Stimulated activated CD8-positive, alpha-beta memory T cell treated with anti-CD3 and anti-CD28 coated beads, Interleukin-7, amount 100 ng/mL, for 1 hour (primary cell): Measurements from ENCODE around the gene CHCHD10.
"Not testable (repeated sequence)": the region's sequence is repeated elsewhere in the genome, so short reads cannot be mapped to it uniquely, and the experiment has no call there.

Source experiments
- DNase-seq, 2 donors: peaks; one replicate each; pipeline ENCODE4 v3.0.0-alpha.2; 2020; ENCODE audit warnings: low read depth in 2 of 2

Gene CHCHD10

GRCh38 chr22:23750367-23750713 lies 17.4 kb downstream of the CHCHD10 start:
- DNase-seq = no peak

- DNase-seq = no peak
Observed at GRCh38 chr22:23749841-23750301, 17.9 kb downstream of the CHCHD10 start.

- no peak for DNase-seq
Observed at GRCh38 chr22:23745791-23746190, 22.0 kb downstream of the CHCHD10 start.

DNA sequence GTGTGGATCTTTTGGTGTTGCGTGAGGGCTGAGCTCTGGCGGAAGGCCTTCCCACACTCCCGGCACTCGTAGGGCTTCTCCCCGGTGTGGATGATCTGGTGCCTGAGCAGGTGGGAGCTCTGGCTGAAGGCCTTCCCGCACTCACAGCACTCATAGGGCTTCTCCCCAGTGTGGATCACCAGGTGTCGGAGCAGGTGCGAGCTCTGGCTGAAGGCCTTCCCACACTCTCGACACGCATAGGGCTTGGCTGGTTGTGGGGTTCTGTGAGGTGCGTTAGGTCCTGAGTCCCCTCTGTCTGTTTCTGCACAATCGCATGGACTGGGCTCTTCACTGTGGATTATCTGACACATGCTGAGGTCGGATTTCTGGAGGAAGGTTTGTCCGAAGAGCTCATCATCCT lies 23.3 kb downstream of the CHCHD10 start:
- no peak for DNase-seq

DNA sequence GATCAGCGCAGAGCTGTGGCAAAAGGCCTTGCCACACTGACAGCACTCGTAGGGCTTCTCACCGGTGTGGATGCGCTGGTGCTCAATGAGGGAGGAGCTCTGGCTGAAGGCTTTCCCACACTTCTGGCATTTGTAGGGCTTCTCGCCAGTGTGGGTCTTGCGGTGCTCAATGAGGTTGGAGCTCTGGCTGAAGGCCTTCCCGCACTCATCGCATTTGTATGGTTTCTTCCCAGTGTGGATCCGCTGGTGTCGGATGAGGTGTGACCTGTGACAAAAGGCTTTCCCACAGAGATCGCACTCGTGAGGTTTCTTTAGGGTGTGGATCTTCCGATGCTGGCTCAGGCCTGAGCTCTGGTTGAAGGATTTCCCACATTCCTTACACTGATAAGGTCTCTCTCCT lies 23.8 kb downstream of the CHCHD10 start:
- no peak for DNase-seq

DNA sequence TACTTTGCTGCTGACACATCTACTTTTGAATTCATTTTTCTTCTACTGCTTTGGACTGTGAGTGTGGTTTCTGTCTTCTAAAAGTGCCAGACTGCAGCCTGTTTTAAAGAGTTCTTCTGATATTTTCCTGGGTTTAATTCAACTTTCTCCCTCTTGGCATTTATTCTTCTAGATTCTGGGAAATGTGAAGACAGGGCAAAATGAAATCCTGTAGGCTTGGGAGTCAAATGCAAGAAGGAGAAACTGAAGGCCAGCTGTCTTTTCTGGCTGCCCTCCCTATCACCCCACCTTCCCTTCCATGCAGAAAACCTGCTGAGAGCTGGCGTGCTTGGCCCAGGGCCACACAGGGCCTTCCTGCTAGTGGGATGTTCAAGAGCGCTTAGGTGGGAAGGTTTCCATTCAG lies 24.5 kb downstream of the CHCHD10 start:
- DNase-seq = no peak

DNA sequence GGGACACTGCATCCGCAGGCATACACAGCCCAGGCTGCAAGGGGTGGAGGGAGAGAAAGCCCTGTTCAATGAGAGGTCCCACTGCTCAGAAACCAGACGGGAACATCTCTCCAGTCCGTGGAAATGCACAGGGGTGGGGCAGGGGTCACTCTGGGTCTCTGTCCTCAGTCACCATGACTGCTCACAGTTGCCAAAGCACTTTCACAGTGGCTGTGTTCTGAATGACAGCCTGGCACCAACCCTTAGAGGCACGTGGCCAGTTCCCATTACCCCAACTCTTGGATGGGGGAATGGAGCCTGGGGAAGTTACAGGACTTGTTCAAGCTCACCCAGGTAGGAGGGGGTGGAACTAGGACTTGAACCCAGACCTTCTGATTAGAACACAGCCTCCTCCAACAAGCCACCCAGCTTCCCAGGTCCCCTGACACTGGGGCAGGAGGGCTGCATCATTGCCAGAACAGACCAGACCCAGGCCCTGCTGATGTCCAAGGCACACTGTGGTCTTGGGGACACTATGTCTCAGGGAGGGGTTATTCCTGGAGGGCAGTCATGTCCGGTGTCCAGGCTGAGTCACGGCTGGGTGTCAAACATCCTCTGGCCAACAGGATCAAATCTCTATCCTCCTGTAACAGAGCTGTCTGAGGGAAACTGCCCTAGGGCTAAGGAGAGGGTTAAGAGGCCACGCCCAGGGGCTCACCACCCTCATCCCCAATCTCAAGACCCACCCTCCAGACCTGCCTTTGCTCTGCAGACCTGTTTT lies 25.1 kb downstream of the CHCHD10 start:
- no peak for DNase-seq

DNA sequence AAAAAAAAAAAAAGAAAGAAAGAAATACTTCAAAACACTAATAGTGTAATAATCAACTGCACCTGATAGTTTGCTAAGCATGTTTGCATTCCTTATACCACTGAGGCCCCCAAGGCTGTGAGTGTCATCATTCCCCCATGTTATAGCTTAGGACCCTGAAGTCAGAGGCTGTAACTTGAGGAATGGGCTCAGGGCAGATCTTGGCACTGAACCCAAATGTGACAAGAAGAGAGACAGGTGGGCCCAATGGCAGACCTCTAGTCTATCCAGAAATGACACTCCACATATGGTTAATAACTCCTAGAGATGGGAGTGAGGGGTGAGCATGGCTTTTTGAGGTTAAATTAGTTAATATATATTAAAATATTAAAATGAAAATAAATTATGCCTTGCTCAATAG lies 30.1 kb downstream of the CHCHD10 start:
- no peak for DNase-seq

- not testable (repeated sequence) for DNase-seq
Observed at GRCh38 chr22:23728108-23728507, 39.7 kb downstream of the CHCHD10 start.

GRCh38 chr22:23722724-23723123 lies 45.0 kb downstream of the CHCHD10 start:
- DNase-seq = no peak

DNA sequence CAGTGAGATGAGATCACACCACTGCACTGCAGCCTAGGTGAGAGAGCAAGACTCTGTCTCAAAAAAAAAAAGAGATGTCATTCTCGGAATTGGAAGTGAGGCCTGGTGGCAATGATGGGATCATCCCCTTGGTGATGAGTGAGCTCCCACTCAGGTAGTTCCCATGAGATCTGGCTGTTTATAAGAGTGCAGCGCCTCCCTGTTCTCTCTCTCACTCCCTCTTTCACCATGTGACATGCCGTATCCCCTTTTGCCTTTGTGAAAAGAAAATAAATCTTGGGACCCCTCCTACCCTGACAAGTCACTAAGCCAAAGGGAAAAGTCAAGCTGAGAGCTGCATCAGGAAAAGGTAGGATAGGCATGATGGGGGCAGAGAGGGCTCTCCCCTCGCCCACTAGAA lies 45.6 kb downstream of the CHCHD10 start:
- no peak for DNase-seq

- no peak for DNase-seq
Observed at GRCh38 chr22:23720855-23721254, 46.9 kb downstream of the CHCHD10 start.

GRCh38 chr22:23718371-23719165 lies 49.2 kb downstream of the CHCHD10 start:
- no peak for DNase-seq

DNA sequence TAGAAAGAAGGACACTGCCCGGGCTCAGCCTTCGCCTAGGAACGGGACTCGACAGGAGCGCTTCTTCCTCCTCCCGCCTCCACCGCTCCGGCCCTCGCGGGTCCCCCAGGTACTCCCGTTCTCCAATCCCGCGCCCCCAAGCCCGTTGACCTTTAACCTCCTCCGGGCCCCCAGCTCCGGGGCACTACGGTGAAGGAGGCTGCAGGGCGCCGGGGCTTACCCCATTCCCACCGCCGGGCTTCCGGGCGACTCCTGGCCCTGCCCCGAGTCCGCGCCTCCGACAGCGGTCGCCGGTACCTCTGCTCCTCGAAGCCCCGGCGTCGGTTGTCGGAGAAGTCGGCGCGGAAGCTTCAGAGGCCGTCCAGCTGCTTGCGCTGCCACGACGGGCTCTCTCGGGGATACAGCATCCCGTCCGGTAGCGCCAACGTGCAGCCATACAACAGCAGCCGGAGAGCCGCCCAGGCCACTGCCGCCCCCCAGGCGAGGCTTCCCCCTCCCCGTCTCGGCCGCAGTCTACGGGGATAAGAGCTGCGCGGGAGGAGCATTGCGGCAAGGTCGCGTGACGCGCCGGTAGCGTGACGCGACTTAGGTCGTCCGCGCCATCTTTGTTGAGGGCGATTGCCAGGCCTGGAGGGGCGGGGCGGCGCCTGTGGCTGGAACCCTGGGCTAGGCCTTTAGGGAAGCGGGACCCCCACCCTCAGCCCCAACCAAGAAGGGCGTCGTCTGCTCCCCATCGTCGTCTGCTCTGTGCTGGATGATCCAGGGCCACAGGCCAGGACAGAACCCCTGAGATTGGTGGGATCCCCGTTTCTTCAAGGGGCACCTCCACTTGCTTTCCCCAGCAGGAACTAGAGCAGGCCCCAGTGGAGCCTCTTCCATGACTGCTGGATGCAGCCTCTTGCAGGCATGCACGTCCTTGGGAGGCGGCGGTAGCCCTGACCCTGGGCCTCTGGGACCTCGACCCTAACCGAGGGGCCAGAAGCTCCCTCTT lies 50.7 kb downstream of the CHCHD10 start:
- DNase-seq = peak; percentile 48 to 69
